HFFc6 (cell line): Measurements from ENCODE around the gene PALLD. TPM values are rescaled to one million over a fixed set of nuclear protein-coding genes. Genes with fewer than 3 reads are reported as not detected.

Source experiments
- DNase-seq: peaks from one replicate; pipeline ENCODE4 v3.0.0-alpha.2; 2018
- H3K27ac Mint-ChIP-seq: 2 replicates; pipeline ENCODE4 v1.8.0; 2020; ENCODE audit warnings: mild to moderate bottlenecking, mixed read lengths
- H3K27me3 Mint-ChIP-seq: 2 replicates; pipeline ENCODE4 v1.8.0; 2021; ENCODE audit warnings: mild to moderate bottlenecking, moderate library complexity, mixed read lengths; ENCODE audit not compliant: insufficient read depth
- H3K36me3 Mint-ChIP-seq: 2 replicates; pipeline ENCODE4 v1.8.0; 2021; ENCODE audit warnings: low read depth, mixed read lengths
- H3K4me1 Mint-ChIP-seq: 2 replicates; pipeline ENCODE4 v1.8.0; 2020; ENCODE audit warnings: low read depth, mixed read lengths
- H3K4me3 Mint-ChIP-seq: 2 replicates; pipeline ENCODE4 v1.8.0; 2020; ENCODE audit warnings: mild to moderate bottlenecking, moderate library complexity, mixed read lengths
- H3K9me3 Mint-ChIP-seq: 2 replicates; pipeline ENCODE4 v1.8.0; 2020; ENCODE audit warnings: mild to moderate bottlenecking, mixed read lengths
- total RNA-seq, 6 experiments: library from RNA; stranded (reverse); fragmentation: NEBNext Ultra II Directional; extraction: Animal tissue kit (Norgen Biotek cat#: 25700); gene quantifications; 2 replicates in 1 of 6; 3 replicates in 5 of 6; pipeline ENCODE4 v1.2.3, GENCODE V29; 2021
- TF ChIP-seq, protein P1 (sequence below): fragments of 200-600 bp; sonication (generic); IDR thresholded peaks from 2 replicates; pipeline ENCODE4 v1.5.0; 2021; ENCODE audit warnings: antibody characterized with exemption, mild to moderate bottlenecking

PALLD gene
- total RNA-seq, 6 experiments from 2014 or later, result 72.6 to 163 (median 149) TPM

DNA sequence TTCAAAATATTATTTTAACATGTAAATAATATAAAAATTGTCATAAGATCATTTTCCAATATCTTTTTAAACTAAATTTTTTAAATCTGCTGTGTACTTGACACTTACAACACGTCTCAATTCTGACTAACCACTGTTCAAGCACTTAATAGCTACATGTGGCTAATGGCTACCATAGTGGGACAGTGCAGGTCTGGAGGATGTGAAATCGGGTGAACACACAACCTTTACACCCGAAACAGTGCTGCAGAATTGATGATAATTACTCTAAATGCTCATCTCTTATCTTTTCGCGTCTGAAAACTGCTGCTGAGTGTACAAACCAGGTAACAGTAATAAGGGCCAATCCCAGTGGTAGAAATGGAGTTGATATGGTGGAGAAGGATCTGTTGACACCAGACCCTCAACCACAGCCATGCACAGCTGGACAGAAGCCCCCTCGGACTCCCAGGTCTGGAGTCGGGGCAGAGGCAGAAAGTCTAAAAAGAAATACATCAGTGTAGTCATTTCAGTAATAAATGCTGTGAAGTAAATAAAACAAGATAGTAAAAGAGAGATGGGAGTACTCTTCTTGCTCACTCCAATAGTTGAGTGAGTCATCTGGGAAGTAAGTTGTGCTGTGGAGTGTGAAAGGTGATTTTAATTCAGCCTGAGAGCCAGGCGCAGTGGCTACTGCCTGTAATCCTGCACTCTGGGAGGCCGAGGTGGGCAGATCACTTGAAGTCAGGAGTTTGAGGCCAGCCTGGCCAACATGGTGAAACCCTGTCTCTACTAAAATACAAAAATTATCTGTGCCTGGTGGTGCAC, 363.2 kb downstream of the PALLD start:
- Mint-ChIP-seq H3K27ac (peak overlapping the region; percentile 64), H3K27me3 (no peaks in the 10 kb centered on the region; the same call in 1 of the 2 replicates), H3K36me3 (peaks cover 57% of the 10 kb centered on the region), H3K4me3 (peak overlapping the region; percentile 47; the same call in 1 of the 2 replicates), H3K4me1 (peaks cover 93% of the 10 kb centered on the region), H3K9me3 (peaks cover 22% of the 10 kb centered on the region)
- TF ChIP-seq, protein P1, sequence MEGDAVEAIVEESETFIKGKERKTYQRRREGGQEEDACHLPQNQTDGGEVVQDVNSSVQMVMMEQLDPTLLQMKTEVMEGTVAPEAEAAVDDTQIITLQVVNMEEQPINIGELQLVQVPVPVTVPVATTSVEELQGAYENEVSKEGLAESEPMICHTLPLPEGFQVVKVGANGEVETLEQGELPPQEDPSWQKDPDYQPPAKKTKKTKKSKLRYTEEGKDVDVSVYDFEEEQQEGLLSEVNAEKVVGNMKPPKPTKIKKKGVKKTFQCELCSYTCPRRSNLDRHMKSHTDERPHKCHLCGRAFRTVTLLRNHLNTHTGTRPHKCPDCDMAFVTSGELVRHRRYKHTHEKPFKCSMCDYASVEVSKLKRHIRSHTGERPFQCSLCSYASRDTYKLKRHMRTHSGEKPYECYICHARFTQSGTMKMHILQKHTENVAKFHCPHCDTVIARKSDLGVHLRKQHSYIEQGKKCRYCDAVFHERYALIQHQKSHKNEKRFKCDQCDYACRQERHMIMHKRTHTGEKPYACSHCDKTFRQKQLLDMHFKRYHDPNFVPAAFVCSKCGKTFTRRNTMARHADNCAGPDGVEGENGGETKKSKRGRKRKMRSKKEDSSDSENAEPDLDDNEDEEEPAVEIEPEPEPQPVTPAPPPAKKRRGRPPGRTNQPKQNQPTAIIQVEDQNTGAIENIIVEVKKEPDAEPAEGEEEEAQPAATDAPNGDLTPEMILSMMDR, result no peak
- DNase-seq, result peak; percentile 41

DNA sequence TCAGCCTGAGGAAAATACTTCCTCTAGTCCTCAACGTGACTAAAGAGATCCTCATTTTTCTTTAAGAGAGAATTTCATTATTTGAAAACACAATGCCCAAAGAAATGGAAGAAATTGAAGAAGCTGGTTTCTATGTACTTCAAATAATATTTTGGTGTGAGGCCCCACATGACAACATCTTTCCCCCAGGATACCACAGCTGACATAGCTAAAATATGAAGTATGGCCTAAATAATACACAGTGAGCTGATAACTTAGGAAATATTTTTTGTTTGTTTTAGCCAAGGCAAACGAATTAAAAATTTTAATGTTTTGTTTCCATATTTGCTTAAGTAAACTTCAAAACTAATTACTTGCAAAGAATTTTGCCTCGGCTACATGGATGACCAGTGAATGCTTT, 364.0 kb downstream of the PALLD start:
- Mint-ChIP-seq H3K27ac (peak overlapping the region; percentile 64; the same call in 1 of the 2 replicates), H3K9me3 (peaks cover 20% of the 10 kb centered on the region), H3K4me3 (no peak overlapping the region), H3K4me1 (peaks cover 93% of the 10 kb centered on the region), H3K27me3 (no peaks in the 10 kb centered on the region; the same call in 1 of the 2 replicates), H3K36me3 (peaks cover 49% of the 10 kb centered on the region)
- TF ChIP-seq, protein P1, result no peak
- DNase-seq, result no peak

DNA sequence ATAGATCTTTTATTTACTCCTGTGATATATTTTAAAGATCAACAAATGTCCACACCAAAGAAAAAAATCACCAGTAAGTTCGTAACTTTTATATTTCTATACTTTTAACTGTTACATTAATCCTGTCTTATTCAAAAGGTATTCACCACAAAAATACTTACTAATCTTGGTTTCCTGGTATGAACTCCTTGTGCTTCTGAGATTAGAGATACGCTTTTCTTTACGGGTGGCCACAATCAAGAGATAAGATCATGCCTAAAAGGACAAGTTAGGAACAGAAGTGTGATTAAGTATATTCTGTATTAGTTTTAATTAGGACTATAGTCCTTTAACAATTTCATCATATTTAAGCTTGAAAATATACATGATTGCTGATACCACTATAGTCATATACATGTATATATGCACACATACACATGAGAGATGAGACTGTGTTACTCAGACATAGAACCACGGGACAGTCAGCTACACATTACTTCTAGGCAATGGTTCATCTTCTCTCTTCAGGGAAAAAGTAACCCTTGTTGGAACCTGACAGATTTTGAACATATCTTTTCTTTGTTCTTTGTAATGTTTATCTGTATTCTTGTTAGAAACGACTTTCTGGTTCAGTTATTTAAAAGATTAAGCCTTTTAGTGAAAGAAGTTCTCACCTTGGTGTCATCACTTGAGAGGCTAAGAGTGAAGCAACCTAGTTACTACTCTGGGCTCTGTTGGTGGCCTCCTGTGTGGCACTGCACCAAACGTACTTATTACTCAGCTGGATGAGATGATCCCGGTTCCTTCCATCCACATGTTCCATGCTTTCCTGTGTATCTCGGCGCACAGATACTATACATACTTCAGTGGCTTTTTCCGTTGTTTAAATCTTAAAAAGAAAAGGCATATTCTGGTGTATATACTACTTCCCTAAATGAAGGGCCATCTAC, 367.1 kb downstream of the PALLD start:
- peaks cover 48% of the 10 kb centered on the region for H3K36me3 Mint-ChIP-seq
- peaks cover 94% of the 10 kb centered on the region for H3K4me1 Mint-ChIP-seq
- H3K27me3 Mint-ChIP-seq, result no peaks in the 10 kb centered on the region; the same call in 1 of the 2 replicates
- no peak for DNase-seq
- peak overlapping the region; percentile 56 for H3K4me3 Mint-ChIP-seq
- peaks cover 16% of the 10 kb centered on the region; the same call in 1 of the 2 replicates for H3K9me3 Mint-ChIP-seq
- peak overlapping the region; percentile 88 for H3K27ac Mint-ChIP-seq
- TF ChIP-seq, protein P1, result no peak

DNA sequence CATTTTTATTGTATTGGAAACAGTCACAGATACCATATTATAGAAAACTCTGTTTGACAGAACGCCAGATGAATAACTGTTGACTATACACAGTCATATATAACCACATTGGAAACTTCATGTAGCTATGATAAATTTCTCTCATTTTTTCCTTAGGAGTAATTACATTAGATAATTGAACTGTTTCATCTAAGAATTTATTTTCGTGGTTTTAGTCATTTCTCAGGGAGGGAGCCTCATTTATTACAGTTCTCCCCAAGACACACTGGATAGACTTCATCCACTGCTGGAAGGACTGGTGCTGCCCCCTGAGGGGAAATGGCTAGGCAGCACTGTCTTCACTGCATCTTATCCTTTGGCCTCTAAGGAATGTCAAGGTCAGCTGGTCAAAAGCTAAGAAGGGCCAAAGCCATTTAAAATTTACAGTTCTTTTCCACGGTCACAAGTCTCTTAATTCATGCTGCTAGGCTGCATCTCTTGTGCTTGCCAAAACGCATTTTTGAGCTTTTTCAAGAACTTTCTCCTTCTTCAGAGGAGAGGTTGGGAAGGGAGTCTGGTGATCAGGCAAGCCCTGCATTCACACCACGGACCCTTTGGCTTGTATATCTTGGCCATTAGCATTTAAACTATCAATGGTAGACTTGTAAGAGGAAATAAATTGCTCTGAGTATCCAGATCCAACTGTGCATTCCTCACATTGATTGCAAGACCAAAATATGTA, 368.1 kb downstream of the PALLD start:
- no peaks in the 10 kb centered on the region for H3K27me3 Mint-ChIP-seq
- DNase-seq, result peak; percentile 77
- TF ChIP-seq, protein P1, result peak; percentile 74
- peaks cover 16% of the 10 kb centered on the region; the same call in 1 of the 2 replicates for H3K9me3 Mint-ChIP-seq
- peak overlapping the region; percentile 56 for H3K4me3 Mint-ChIP-seq
- H3K27ac Mint-ChIP-seq, result peak overlapping the region; percentile 88
- H3K36me3 Mint-ChIP-seq, result peaks cover 51% of the 10 kb centered on the region
- H3K4me1 Mint-ChIP-seq, result peaks cover 94% of the 10 kb centered on the region

DNA sequence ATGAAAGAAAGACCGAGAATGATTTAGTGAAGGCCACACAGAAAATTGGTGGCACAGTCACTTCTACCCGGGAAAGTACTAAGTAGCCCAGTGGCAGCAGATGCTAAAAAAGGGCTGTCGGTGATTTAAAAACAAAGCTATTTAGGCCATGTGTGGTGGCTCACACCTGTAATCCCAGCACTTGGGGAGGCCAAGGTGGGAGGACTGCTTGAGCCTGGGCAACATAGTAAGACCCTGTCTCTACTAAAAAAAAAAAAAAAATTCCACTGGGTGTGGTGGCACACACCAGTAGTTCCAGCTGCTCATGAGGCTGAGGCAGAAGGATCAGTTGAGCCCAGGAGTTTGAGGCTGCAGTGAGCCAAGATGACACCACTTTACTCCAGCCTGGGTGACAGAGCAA, 369.0 kb downstream of the PALLD start:
- TF ChIP-seq, protein P1, result no peak
- Mint-ChIP-seq H3K9me3 (peaks cover 16% of the 10 kb centered on the region; the same call in 1 of the 2 replicates), H3K27me3 (no peaks in the 10 kb centered on the region), H3K4me1 (peaks cover 94% of the 10 kb centered on the region), H3K27ac (peak overlapping the region; percentile 88), H3K36me3 (peaks cover 46% of the 10 kb centered on the region), H3K4me3 (peak overlapping the region; percentile 56; the same call in 1 of the 2 replicates)
- DNase-seq, result no peak
